Upper lobe of left lung (tissue), 6 donors: ENCODE data around the gene DGKB. TPM values are rescaled to one million over a fixed set of nuclear protein-coding genes. Genes with fewer than 3 reads are reported as not detected.

ENCODE experiments used
- ATAC-seq, 2 donors: fragments of 200-7000 bp; cut with Tn5 transposase; one replicate each; pipeline ENCODE4 v1.9.1; 2022; ENCODE audit warnings: mild to moderate bottlenecking in 2 of 2, moderate library complexity in 2 of 2; ENCODE audit not compliant: low FRiP score in 2 of 2
- DNase-seq, 2 donors: peaks; one replicate each; pipeline ENCODE4 v3.0.0-alpha.2; 2019 to 2020
- H3K27ac ChIP-seq, 4 donors: fragments of 200-600 bp; sonication (generic); one replicate each; pipeline ENCODE4 v1.5.1; 2016 to 2019
- H3K27me3 ChIP-seq, 4 donors: fragments of 200-600 bp; sonication (generic); one replicate each; pipeline ENCODE4 v1.5.1; 2017 to 2019
- H3K36me3 ChIP-seq, 4 donors: fragments of 200-600 bp; sonication (generic); one replicate each; pipeline ENCODE4 v1.5.1; 2016 to 2019
- H3K4me1 ChIP-seq, 4 donors: fragments of 200-600 bp; sonication (generic); one replicate each; pipeline ENCODE4 v1.5.1; 2018 to 2019
- H3K4me3 ChIP-seq, 4 donors: fragments of 200-600 bp; sonication (generic); one replicate each; pipeline ENCODE4 v1.5.1; 2017 to 2019; ENCODE audit warnings: mild to moderate bottlenecking in 2 of 4, moderate library complexity in 1 of 4
- H3K9me3 ChIP-seq, 4 donors: fragments of 200-600 bp; sonication (generic); one replicate each; pipeline ENCODE4 v1.5.1; 2018 to 2019
- EP300 ChIP-seq, 4 donors: sonication (generic); formaldehyde crosslinking; IDR thresholded peaks; one replicate each; pipeline ENCODE4 v1.5.1; 2017; ENCODE audit warnings: antibody characterized with exemption in 4 of 4, control low read depth in 2 of 4
- POLR2A ChIP-seq, 4 donors: fragments of 450-650 bp; IDR thresholded peaks; one replicate each; pipeline ENCODE4 v1.5.1; 2016 to 2017; ENCODE audit warnings: antibody characterized with exemption in 4 of 4, mild to moderate bottlenecking in 2 of 4
- POLR2AphosphoS5 ChIP-seq, 2 donors: sonication (generic); formaldehyde crosslinking; IDR thresholded peaks; one replicate each; pipeline ENCODE4 v1.5.1; 2017; ENCODE audit warnings: antibody characterized with exemption in 2 of 2
- WGBS, 2 donors: methylation state at CpG; one replicate each; pipeline ENCODE4 v1.1.5; 2017 to 2018; 5-methylcytosine and 5-hydroxymethylcytosine counted together
- total RNA-seq, 6 donors: library from RNA; depleted of rRNA in 4 of 6; stranded (reverse); fragments of >200 nt in 4 of 6; gene quantifications; one replicate each; pipeline versions ENCODE4 v1.1.0 to v1.2.1, GENCODE V29; 2016 to 2021
- TF ChIP-seq, protein P1 (sequence below), 6 experiments: fragments of 450-650 bp in 4 of 6; fragments of 200-600 bp in 2 of 6; sonication (generic) in 2 of 6; IDR thresholded peaks; one replicate each; pipeline ENCODE4 v1.5.1; 2016 to 2019; ENCODE audit warnings: antibody characterized with exemption in 6 of 6
- donor health status: DM: no; HTN: no; CAD: no; lungs with moderate emphysema.
- donor health status: DM: no; HTN: yes; CAD: no; lungs with severe emphysema.

Gene DGKB
- total RNA-seq, 6 donors from 2014 or later = 0.09 to 0.30 (median 0.30) TPM; not detected in 3

GRCh38 chr7:14381306-14381705 lies 521.2 kb downstream of the DGKB start:
- H3K36me3 ChIP-seq = no peaks in the 10 kb centered on the region
- no peak overlapping the region for H3K27ac ChIP-seq
- no peaks in the 10 kb centered on the region for H3K9me3 ChIP-seq
- H3K4me3 ChIP-seq = no peak overlapping the region
- 85 to 86% methylated on average over 3 of the region's 3 CpGs for whole genome bisulfite sequencing, 2 donors
- DNase-seq = no peak
- no peaks in the 10 kb centered on the region for H3K4me1 ChIP-seq
- no peaks in the 10 kb centered on the region for H3K27me3 ChIP-seq
- no peak for ATAC-seq
- TF ChIP-seq EP300 (IDR thresholded peaks at IDR 0.05) = no peak
- TF ChIP-seq, protein P1, sequence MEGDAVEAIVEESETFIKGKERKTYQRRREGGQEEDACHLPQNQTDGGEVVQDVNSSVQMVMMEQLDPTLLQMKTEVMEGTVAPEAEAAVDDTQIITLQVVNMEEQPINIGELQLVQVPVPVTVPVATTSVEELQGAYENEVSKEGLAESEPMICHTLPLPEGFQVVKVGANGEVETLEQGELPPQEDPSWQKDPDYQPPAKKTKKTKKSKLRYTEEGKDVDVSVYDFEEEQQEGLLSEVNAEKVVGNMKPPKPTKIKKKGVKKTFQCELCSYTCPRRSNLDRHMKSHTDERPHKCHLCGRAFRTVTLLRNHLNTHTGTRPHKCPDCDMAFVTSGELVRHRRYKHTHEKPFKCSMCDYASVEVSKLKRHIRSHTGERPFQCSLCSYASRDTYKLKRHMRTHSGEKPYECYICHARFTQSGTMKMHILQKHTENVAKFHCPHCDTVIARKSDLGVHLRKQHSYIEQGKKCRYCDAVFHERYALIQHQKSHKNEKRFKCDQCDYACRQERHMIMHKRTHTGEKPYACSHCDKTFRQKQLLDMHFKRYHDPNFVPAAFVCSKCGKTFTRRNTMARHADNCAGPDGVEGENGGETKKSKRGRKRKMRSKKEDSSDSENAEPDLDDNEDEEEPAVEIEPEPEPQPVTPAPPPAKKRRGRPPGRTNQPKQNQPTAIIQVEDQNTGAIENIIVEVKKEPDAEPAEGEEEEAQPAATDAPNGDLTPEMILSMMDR (IDR thresholded peaks at IDR 0.05) = no peak
- TF ChIP-seq POLR2AphosphoS5 (IDR thresholded peaks at IDR 0.05) = no peak

GRCh38 chr7:14380881-14381280 lies 521.7 kb downstream of the DGKB start:
- Histone ChIP-seq H3K27ac (no peak overlapping the region), H3K36me3 (no peaks in the 10 kb centered on the region), H3K4me3 (no peak overlapping the region), H3K27me3 (no peaks in the 10 kb centered on the region), H3K4me1 (no peaks in the 10 kb centered on the region), H3K9me3 (no peaks in the 10 kb centered on the region)
- DNase-seq = no peak
- TF ChIP-seq POLR2A (IDR thresholded peaks at IDR 0.05) = no peak
- TF ChIP-seq, protein P1 (IDR thresholded peaks at IDR 0.05) = no peak
- no peak for TF ChIP-seq EP300 (IDR thresholded peaks at IDR 0.05)
- no peak for TF ChIP-seq POLR2AphosphoS5 (IDR thresholded peaks at IDR 0.05)
- ATAC-seq = no peak
- 83 to 86% methylated on average over 3 of the region's 3 CpGs for WGBS, 2 donors

- Histone ChIP-seq H3K27ac (no peak overlapping the region), H3K9me3 (no peaks in the 10 kb centered on the region), H3K36me3 (no peaks in the 10 kb centered on the region), H3K27me3 (no peaks in the 10 kb centered on the region), H3K4me3 (no peak overlapping the region), H3K4me1 (no peaks in the 10 kb centered on the region)
- WGBS, 2 donors = 82 to 83% methylated on average over 4 of the region's 4 CpGs
- ATAC-seq = peak in 1 of 2 donors; percentile 58
- TF ChIP-seq EP300 (IDR thresholded peaks at IDR 0.05) (no peak), POLR2A (IDR thresholded peaks at IDR 0.05) (no peak), POLR2AphosphoS5 (IDR thresholded peaks at IDR 0.05) (no peak)
- TF ChIP-seq, protein P1 (IDR thresholded peaks at IDR 0.05) = no peak
- no peak for DNase-seq
These were observed 524.8 kb downstream of the DGKB start for GRCh38 chr7:14377646-14378266.

GRCh38 chr7:14376711-14377110 lies 525.8 kb downstream of the DGKB start:
- Histone ChIP-seq H3K9me3 (no peaks in the 10 kb centered on the region), H3K27ac (no peak overlapping the region), H3K27me3 (no peaks in the 10 kb centered on the region), H3K36me3 (no peaks in the 10 kb centered on the region), H3K4me3 (no peak overlapping the region), H3K4me1 (no peaks in the 10 kb centered on the region)
- 51 to 54% methylated on average over 2 of the region's 2 CpGs for WGBS, 2 donors
- DNase-seq (no peak), ATAC-seq (no peak)
- TF ChIP-seq EP300 (IDR thresholded peaks at IDR 0.05) (no peak), POLR2A (IDR thresholded peaks at IDR 0.05) (no peak), POLR2AphosphoS5 (IDR thresholded peaks at IDR 0.05) (no peak)
- TF ChIP-seq, protein P1 (IDR thresholded peaks at IDR 0.05) = no peak

GRCh38 chr7:14375998-14376397 lies 526.6 kb downstream of the DGKB start:
- H3K4me3 ChIP-seq = no peak overlapping the region
- DNase-seq (no peak), ATAC-seq (no peak)
- H3K9me3 ChIP-seq = no peaks in the 10 kb centered on the region
- WGBS, 2 donors = 84 to 90% methylated on average over 2 of the region's 2 CpGs
- no peaks in the 10 kb centered on the region for H3K4me1 ChIP-seq
- no peak overlapping the region for H3K27ac ChIP-seq
- H3K36me3 ChIP-seq = no peaks in the 10 kb centered on the region
- TF ChIP-seq POLR2AphosphoS5 (IDR thresholded peaks at IDR 0.05) = no peak
- no peak for TF ChIP-seq POLR2A (IDR thresholded peaks at IDR 0.05)
- TF ChIP-seq EP300 (IDR thresholded peaks at IDR 0.05) = no peak
- TF ChIP-seq, protein P1 (IDR thresholded peaks at IDR 0.05) = no peak
- no peaks in the 10 kb centered on the region for H3K27me3 ChIP-seq
